A673 (cell line): ENCODE measurements around the gene BTBD9.

Experiments
- CTCF ChIP-seq: fragments of 300-800, 200-600 bp; sonication (generic); conservative IDR thresholded peaks from 2 replicates; pipeline ENCODE4 v1.5.1; 2017; ENCODE audit warnings: low read depth, mild to moderate bottlenecking, antibody characterized with exemption, low read length, moderate library complexity, mixed read lengths
- EZH2 ChIP-seq: fragments of 200-600 bp; sonication (generic); IDR thresholded peaks from 2 replicates; pipeline ENCODE4 v1.6.1; 2017; ENCODE audit warnings: borderline replicate concordance, low read depth, mild to moderate bottlenecking, mixed read lengths, antibody characterized with exemption, low read length; ENCODE audit not compliant: poor library complexity, severe bottlenecking

- no peak for TF ChIP-seq CTCF
- no peak for TF ChIP-seq EZH2
Observed at GRCh38 chr6:38591439-38591838, 48.3 kb downstream of the BTBD9 start.
